SU-DHL-6 (cell line): ENCODE results near the gene TFF2.

Source experiments
- CTCF ChIP-seq: fragments of 200-600 bp; sonication (generic); IDR thresholded peaks from one replicate; pipeline ENCODE4 v1.5.1; 2017; ENCODE audit warnings: antibody characterized with exemption, mild to moderate bottlenecking, low read length, moderate library complexity; ENCODE audit not compliant: insufficient read depth, poor library complexity, severe bottlenecking
- EZH2phosphoT487 ChIP-seq: fragments of 200-600 bp; sonication (generic), shearing (Covaris generic); conservative IDR thresholded peaks from 2 replicates; pipeline ENCODE4 v1.6.1; 2018; ENCODE audit warnings: mild to moderate bottlenecking, antibody characterized with exemption, low read length, moderate library complexity, mixed read lengths

GRCh38 chr21:42331660-42332059 is 19.1 kb downstream of the TFF2 start:
- no peak for TF ChIP-seq CTCF
- TF ChIP-seq EZH2phosphoT487, result no peak
